CD4-positive, alpha-beta T cell (primary cell): ENCODE measurements around the gene TEX19. TPM values are rescaled to one million over a fixed set of nuclear protein-coding genes. Genes with fewer than 3 reads are reported as not detected.

Source experiments
- ATAC-seq: fragments of 200-7000 bp; cut with Tn5 transposase; one replicate; pipeline ENCODE4 v1.10.0; 2022; ENCODE audit warnings: mild to moderate bottlenecking; ENCODE audit not compliant: poor library complexity
- CTCF ChIA-PET: fragments of 350-600 bp; sonication (Branson Sonifier 250); formaldehyde crosslinking; loops from one replicate; lab custom pipeline; 2021; ENCODE audit warnings: antibody characterized with exemption, inconsistent platforms; lab: Charles Lee
- POLR2A ChIA-PET: fragments of 350-600 bp; sonication (Branson Sonifier 250); formaldehyde crosslinking; loops from one replicate; lab custom pipeline; 2021; ENCODE audit warnings: antibody characterized with exemption, inconsistent platforms; lab: Charles Lee
- DNase-seq, 14 experiments: peaks; one replicate each; pipeline ENCODE4 v3.0.0-alpha.2; 2013 to 2020; ENCODE audit warnings: mixed read lengths in 2 of 14
- H3K27ac ChIP-seq, 2 donors: one replicate each; pipeline versions ENCODE4 v1.5.1 to v1.7.0; 2013; ENCODE audit warnings: low read length in 2 of 2, low read depth in 1 of 2, mild to moderate bottlenecking in 1 of 2
- H3K27me3 ChIP-seq, 2 experiments: 1 replicate in 1 of 2; 2 replicates in 1 of 2; pipeline versions ENCODE4 v1.6.1 to v1.7.0; 2013; ENCODE audit warnings: low read length in 2 of 2, control low read depth in 1 of 2, mild to moderate bottlenecking in 1 of 2, moderate library complexity in 1 of 2; ENCODE audit not compliant: insufficient read depth in 2 of 2, control insufficient read depth in 1 of 2
- H3K36me3 ChIP-seq: one replicate; pipeline ENCODE4 v1.6.1; 2013; ENCODE audit warnings: low read length, control low read depth; ENCODE audit not compliant: insufficient read depth
- H3K4me1 ChIP-seq: one replicate; pipeline ENCODE4 v1.6.1; 2013; ENCODE audit warnings: low read length, control low read depth; ENCODE audit not compliant: insufficient read depth
- H3K4me3 ChIP-seq: one replicate; pipeline ENCODE4 v1.5.1; 2013; ENCODE audit warnings: mild to moderate bottlenecking, low read length, moderate library complexity
- H3K9me3 ChIP-seq, 2 experiments: 1 replicate in 1 of 2; 2 replicates in 1 of 2; pipeline versions ENCODE4 v1.6.1 to v1.7.0; 2013; ENCODE audit warnings: low read length in 2 of 2, mild to moderate bottlenecking in 2 of 2, control low read depth in 1 of 2, moderate library complexity in 1 of 2; ENCODE audit not compliant: control insufficient read depth in 1 of 2, insufficient read depth in 1 of 2
- H3K27ac Mint-ChIP-seq: one replicate; pipeline ENCODE4 v1.8.0; 2020; ENCODE audit warnings: mixed read lengths
- H3K27me3 Mint-ChIP-seq: one replicate; pipeline ENCODE4 v1.8.0; 2021; ENCODE audit warnings: mixed read lengths
- H3K36me3 Mint-ChIP-seq: one replicate; pipeline ENCODE4 v1.8.0; 2021; ENCODE audit warnings: low read depth, mixed read lengths
- H3K4me1 Mint-ChIP-seq: one replicate; pipeline ENCODE4 v1.8.0; 2021; ENCODE audit warnings: low read depth, mixed read lengths
- H3K4me3 Mint-ChIP-seq: one replicate; pipeline ENCODE4 v1.8.0; 2020; ENCODE audit warnings: mild to moderate bottlenecking, mixed read lengths
- H3K9me3 Mint-ChIP-seq: one replicate; pipeline ENCODE4 v1.8.0; 2020; ENCODE audit warnings: mixed read lengths
- intact Hi-C, 2 experiments: fragments of 100-400 bp; cut with DNase I in 1 of 2; cut with micrococcal nuclease in 1 of 2; formaldehyde crosslinking; loops; one replicate each; pipeline versions ENCODE4 v1.15.1 to v1.9.0; 2023 to 2025; cut with DNase I, micrococcal nuclease
- total RNA-seq, 174 experiments: library from RNA in 2 of 174; stranded (reverse) in 2 of 174; gene quantifications; one replicate each; pipeline ENCODE4 v1.2.3 and lab custom pipeline; 2021 to 2026
- TF ChIP-seq, protein P1 (sequence below): fragments of 200-600 bp; IDR thresholded peaks from one replicate; pipeline ENCODE4 v1.8.0; 2022; ENCODE audit warnings: antibody characterized with exemption, mild to moderate bottlenecking

Gene TEX19
- total RNA-seq, 2 experiments from 2014 or later, result not detected

DNA sequence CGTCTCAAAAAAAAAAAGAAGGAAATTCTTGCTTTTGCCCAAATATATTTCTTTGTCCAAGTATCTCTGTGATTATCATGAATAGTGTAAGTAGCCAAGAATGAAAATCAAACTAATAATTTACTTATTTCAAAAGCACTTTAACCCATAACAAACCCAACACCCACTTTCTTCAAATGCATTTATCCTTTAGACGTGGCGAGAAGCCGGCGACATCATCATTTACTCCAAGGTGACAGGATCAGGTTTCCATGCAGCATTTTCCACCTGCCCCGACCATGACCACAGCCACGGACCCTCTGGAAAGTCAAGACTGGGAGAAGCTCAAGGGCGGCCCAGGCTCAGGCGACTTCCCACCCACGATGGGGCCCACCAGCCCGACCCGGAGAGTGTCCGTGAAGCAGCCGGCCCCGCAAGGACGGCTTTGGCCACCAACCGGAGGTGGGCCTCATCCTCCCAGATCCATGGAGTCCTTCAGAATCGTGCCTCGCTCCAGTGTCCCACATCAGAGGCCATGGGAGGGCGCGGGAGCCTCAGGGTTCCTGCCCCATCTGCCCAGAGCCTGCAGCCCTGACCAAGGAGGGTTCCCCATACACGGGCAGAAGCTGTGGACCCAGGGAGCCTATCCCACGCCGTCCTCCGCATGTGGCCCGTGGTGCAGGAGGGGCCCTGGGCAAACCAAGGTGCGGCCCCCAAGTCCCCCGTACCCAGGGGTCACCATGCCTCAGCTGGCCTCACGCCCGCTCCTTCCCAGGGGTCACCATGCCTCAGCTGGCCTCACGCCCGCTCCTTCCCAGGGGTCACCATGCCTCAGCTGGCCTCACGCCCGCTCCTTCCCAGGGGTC, 31.2 kb downstream of the TEX19 start:
- ChIA-PET CTCF (no interaction called here), POLR2A (no interaction called here)
- Mint-ChIP-seq H3K27ac (no peak overlapping the region), H3K9me3 (no peaks in the 10 kb centered on the region), H3K4me3 (no peak overlapping the region), H3K4me1 (no peaks in the 10 kb centered on the region), H3K27me3 (no peaks in the 10 kb centered on the region), H3K36me3 (peaks cover 29% of the 10 kb centered on the region)
- Histone ChIP-seq H3K36me3 (peaks cover 10% of the 10 kb centered on the region), H3K27me3 (peaks cover 4 to 6% of the 10 kb centered on the region in 2 experiments), H3K4me1 (peaks cover 10% of the 10 kb centered on the region), H3K4me3 (no peak overlapping the region), H3K27ac (no peak overlapping the region), H3K9me3 (peaks cover 0 to 5% of the 10 kb centered on the region in 2 experiments)
- intact Hi-C loops, result no loop called here
- TF ChIP-seq, protein P1, sequence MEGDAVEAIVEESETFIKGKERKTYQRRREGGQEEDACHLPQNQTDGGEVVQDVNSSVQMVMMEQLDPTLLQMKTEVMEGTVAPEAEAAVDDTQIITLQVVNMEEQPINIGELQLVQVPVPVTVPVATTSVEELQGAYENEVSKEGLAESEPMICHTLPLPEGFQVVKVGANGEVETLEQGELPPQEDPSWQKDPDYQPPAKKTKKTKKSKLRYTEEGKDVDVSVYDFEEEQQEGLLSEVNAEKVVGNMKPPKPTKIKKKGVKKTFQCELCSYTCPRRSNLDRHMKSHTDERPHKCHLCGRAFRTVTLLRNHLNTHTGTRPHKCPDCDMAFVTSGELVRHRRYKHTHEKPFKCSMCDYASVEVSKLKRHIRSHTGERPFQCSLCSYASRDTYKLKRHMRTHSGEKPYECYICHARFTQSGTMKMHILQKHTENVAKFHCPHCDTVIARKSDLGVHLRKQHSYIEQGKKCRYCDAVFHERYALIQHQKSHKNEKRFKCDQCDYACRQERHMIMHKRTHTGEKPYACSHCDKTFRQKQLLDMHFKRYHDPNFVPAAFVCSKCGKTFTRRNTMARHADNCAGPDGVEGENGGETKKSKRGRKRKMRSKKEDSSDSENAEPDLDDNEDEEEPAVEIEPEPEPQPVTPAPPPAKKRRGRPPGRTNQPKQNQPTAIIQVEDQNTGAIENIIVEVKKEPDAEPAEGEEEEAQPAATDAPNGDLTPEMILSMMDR, result no peak
- no peak for ATAC-seq
- DNase-seq, result no peak

DNA sequence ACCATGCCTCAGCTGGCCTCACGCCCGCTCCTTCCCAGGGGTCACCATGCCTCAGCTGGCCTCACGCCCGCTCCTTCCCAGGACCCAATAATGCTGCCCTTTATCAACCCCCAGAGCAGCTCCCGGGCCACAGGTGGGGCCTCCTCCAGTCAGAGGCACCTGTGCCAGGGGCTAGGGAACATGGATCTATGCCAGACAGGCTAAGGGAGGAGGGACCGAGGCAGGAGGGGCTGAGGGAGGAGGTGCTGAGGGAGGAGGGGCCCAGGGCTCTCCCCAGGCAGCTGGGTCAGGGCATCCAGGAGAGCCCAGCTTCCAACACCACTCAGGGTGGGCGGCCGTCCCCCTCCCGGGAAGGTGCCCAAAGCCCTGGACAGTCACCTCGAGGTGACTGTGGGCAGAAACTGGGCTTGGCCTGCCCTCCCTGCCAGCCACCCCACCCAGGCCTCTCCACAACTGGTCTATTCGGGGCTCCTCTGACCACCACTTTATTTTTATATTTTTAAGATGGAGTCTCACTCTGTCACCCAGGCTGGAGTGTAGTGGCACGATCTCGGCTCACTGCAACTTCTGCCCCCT, 31.9 kb downstream of the TEX19 start:
- Mint-ChIP-seq H3K4me1 (no peaks in the 10 kb centered on the region), H3K36me3 (peaks cover 32% of the 10 kb centered on the region), H3K4me3 (no peak overlapping the region), H3K27ac (no peak overlapping the region), H3K27me3 (no peaks in the 10 kb centered on the region), H3K9me3 (no peaks in the 10 kb centered on the region)
- ChIA-PET CTCF (no interaction called here), POLR2A (no interaction called here)
- DNase-seq (no peak), ATAC-seq (no peak)
- Histone ChIP-seq H3K4me3 (no peak overlapping the region), H3K27me3 (no peaks in the 10 kb centered on the region), H3K36me3 (peaks cover 10% of the 10 kb centered on the region), H3K9me3 (no peaks in the 10 kb centered on the region), H3K27ac (no peak overlapping the region), H3K4me1 (peaks cover 10% of the 10 kb centered on the region)
- intact Hi-C loops, result no loop called here
- TF ChIP-seq, protein P1, result no peak

DNA sequence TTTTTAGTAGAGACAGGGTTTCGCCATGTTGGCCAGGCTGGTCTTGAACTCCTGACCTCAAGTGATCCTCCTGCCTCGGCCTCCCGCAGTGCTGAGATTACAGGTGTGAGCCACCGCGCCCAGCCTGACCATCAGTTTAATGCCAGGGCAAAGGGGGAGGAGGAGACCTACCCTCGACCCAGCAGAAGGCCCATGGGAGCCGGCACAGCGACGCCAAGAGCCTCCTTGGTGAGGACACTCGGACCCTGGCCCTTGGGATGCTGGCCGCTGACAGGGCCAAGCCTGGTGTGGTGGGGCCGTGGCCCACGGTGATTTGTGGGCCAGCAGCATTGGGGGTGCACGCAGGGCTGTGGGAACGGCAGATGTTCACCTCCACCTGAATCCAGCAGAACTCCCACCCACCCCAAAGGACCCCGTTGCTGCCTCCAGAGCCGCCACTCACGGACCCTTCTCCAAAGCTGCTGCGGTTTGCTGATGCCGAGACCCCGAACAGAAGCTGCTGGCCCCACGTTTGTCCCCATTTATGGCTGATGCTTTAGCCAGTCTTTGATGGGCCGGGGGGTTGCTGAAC, 32.5 kb downstream of the TEX19 start:
- Mint-ChIP-seq H3K4me3 (no peak overlapping the region), H3K27me3 (no peaks in the 10 kb centered on the region), H3K4me1 (no peaks in the 10 kb centered on the region), H3K27ac (no peak overlapping the region), H3K9me3 (no peaks in the 10 kb centered on the region), H3K36me3 (peaks cover 39% of the 10 kb centered on the region)
- Histone ChIP-seq H3K27me3 (no peaks in the 10 kb centered on the region), H3K4me3 (no peak overlapping the region), H3K4me1 (peaks cover 10% of the 10 kb centered on the region), H3K36me3 (peaks cover 10% of the 10 kb centered on the region), H3K27ac (no peak overlapping the region), H3K9me3 (no peaks in the 10 kb centered on the region)
- DNase-seq (no peak), ATAC-seq (no peak)
- TF ChIP-seq, protein P1, result no peak
- CTCF ChIA-PET, result no interaction called here
- intact Hi-C loops, result no loop called here
- POLR2A ChIA-PET, result no interaction called here
